CD4-positive, CD25-positive, alpha-beta regulatory T cell (primary cell): ENCODE data around the gene KIF3A. TPM values are rescaled to one million over a fixed set of nuclear protein-coding genes. Genes with fewer than 3 reads are reported as not detected.

Experiments
- ATAC-seq, 2 donors: fragments of 150-1000 bp; cut with Tn5 transposase; one replicate each; pipeline ENCODE4 v1.10.0; 2021; ENCODE audit warnings: low read depth in 2 of 2, moderate number of reproducible peaks in 2 of 2, moderate library complexity in 1 of 2
- DNase-seq, 3 donors: peaks; one replicate each; pipeline versions ENCODE4 v3.0.0 to v3.0.0-alpha.2; 2012 to 2022; ENCODE audit warnings: mixed read lengths in 1 of 3
- H3K27ac ChIP-seq: one replicate; pipeline ENCODE4 v1.7.0; 2013; ENCODE audit warnings: mild to moderate bottlenecking, low read length; ENCODE audit not compliant: insufficient read depth, poor library complexity, severe bottlenecking
- H3K27me3 ChIP-seq: one replicate; pipeline ENCODE4 v1.7.0; 2013; ENCODE audit warnings: low read length; ENCODE audit not compliant: control insufficient read depth, insufficient read depth
- H3K36me3 ChIP-seq: one replicate; pipeline ENCODE4 v1.7.0; 2013; ENCODE audit warnings: mild to moderate bottlenecking, low read length, moderate library complexity; ENCODE audit not compliant: control insufficient read depth, insufficient read depth
- H3K4me1 ChIP-seq: 2 replicates; pipeline ENCODE4 v1.7.0; 2013; ENCODE audit warnings: mild to moderate bottlenecking, low read length; ENCODE audit not compliant: insufficient read depth, control insufficient read depth, poor library complexity, severe bottlenecking
- H3K4me3 ChIP-seq: one replicate; pipeline ENCODE4 v1.7.0; 2013; ENCODE audit warnings: low read depth, mild to moderate bottlenecking, low read length, moderate library complexity
- H3K9me3 ChIP-seq, 2 experiments: 1 replicate in 1 of 2; 2 replicates in 1 of 2; pipeline ENCODE4 v1.7.0; 2013; ENCODE audit warnings: low read length in 2 of 2, mild to moderate bottlenecking in 1 of 2, moderate library complexity in 1 of 2; ENCODE audit not compliant: control insufficient read depth in 2 of 2
- H3K27ac Mint-ChIP-seq, 3 donors: one replicate each; pipeline ENCODE4 v1.8.0; 2020 to 2022; ENCODE audit warnings: mild to moderate bottlenecking in 3 of 3, mixed read lengths in 3 of 3, moderate library complexity in 2 of 3
- H3K27me3 Mint-ChIP-seq: one replicate; pipeline ENCODE4 v1.8.0; 2022; ENCODE audit warnings: mild to moderate bottlenecking, mixed read lengths
- H3K36me3 Mint-ChIP-seq: one replicate; pipeline ENCODE4 v1.8.0; 2020; ENCODE audit warnings: mixed read lengths
- H3K4me1 Mint-ChIP-seq, 4 donors: one replicate each; pipeline ENCODE4 v1.8.0; 2020 to 2022; ENCODE audit warnings: mixed read lengths in 4 of 4, mild to moderate bottlenecking in 1 of 4
- H3K4me3 Mint-ChIP-seq, 4 donors: one replicate each; pipeline ENCODE4 v1.8.0; 2020 to 2022; ENCODE audit warnings: mild to moderate bottlenecking in 4 of 4, mixed read lengths in 4 of 4, moderate library complexity in 3 of 4
- H3K9me3 Mint-ChIP-seq, 7 donors: one replicate each; pipeline ENCODE4 v1.8.0; 2020 to 2022; ENCODE audit warnings: mixed read lengths in 7 of 7, mild to moderate bottlenecking in 3 of 7, moderate library complexity in 2 of 7
- polyA plus RNA-seq, 4 donors: library from polyadenylated mRNA; unstranded; fragments of 300-500 nt; fragmentation: Illumina TruSeq; gene quantifications; one replicate each; pipeline ENCODE4 v1.2.3, GENCODE V29; 2021
- total RNA-seq: library from RNA; stranded (reverse); gene quantifications from one replicate; pipeline ENCODE4 v1.2.3, GENCODE V29; 2022

KIF3A gene
- total and polyA plus RNA-seq, 5 donors from 2014 or later = 9.9 to 13.2 (median 12.5) TPM

- Histone ChIP-seq H3K4me1 (peaks cover 13% of the 10 kb centered on the region), H3K36me3 (no peaks in the 10 kb centered on the region), H3K27me3 (peaks cover 3% of the 10 kb centered on the region), H3K27ac (no peak overlapping the region), H3K9me3 (no peaks in the 10 kb centered on the region), H3K4me3 (no peak overlapping the region)
- peaks cover 15% of the 10 kb centered on the region for H3K27me3 Mint-ChIP-seq
- DNase-seq (no peak), ATAC-seq (no peak)
- H3K27ac Mint-ChIP-seq = no peak overlapping the region
- peak overlapping the region in 1 of 4 donors; percentile 56 for H3K4me3 Mint-ChIP-seq
- H3K4me1 Mint-ChIP-seq = peaks cover 0 to 17% (median 2%) of the 10 kb centered on the region in 4 donors
- no peaks in the 10 kb centered on the region for H3K9me3 Mint-ChIP-seq
- H3K36me3 Mint-ChIP-seq = no peaks in the 10 kb centered on the region
These were observed 75.9 kb downstream of the KIF3A start for GRCh38 chr5:132661231-132662003.

- Histone ChIP-seq H3K9me3 (no peaks in the 10 kb centered on the region), H3K27ac (no peak overlapping the region), H3K27me3 (peaks cover 4% of the 10 kb centered on the region), H3K36me3 (no peaks in the 10 kb centered on the region), H3K4me1 (peaks cover 20% of the 10 kb centered on the region), H3K4me3 (no peak overlapping the region)
- H3K27ac Mint-ChIP-seq = no peak overlapping the region
- H3K4me1 Mint-ChIP-seq = peaks cover 0 to 18% (median 3%) of the 10 kb centered on the region in 4 donors
- DNase-seq (no peak), ATAC-seq (no peak)
- no peaks in the 10 kb centered on the region for H3K36me3 Mint-ChIP-seq
- H3K4me3 Mint-ChIP-seq = no peak overlapping the region
- peaks cover 0 to 2% (median 0%) of the 10 kb centered on the region in 7 donors for H3K9me3 Mint-ChIP-seq
- H3K27me3 Mint-ChIP-seq = peaks cover 27% of the 10 kb centered on the region
These were observed 77.5 kb downstream of the KIF3A start for GRCh38 chr5:132659598-132660493.

GRCh38 chr5:132658381-132659302, 78.7 kb downstream of the KIF3A start:
- no peaks in the 10 kb centered on the region for H3K36me3 ChIP-seq
- peaks cover 39% of the 10 kb centered on the region for H3K27me3 Mint-ChIP-seq
- peaks cover 0 to 19% (median 5%) of the 10 kb centered on the region in 4 donors for H3K4me1 Mint-ChIP-seq
- no peaks in the 10 kb centered on the region for H3K9me3 ChIP-seq
- no peak overlapping the region for H3K4me3 ChIP-seq
- peaks cover 20% of the 10 kb centered on the region for H3K4me1 ChIP-seq
- no peak for DNase-seq
- no peaks in the 10 kb centered on the region for H3K36me3 Mint-ChIP-seq
- ATAC-seq = no peak
- no peak overlapping the region for H3K27ac Mint-ChIP-seq
- H3K9me3 Mint-ChIP-seq = peaks cover 0 to 2% (median 0%) of the 10 kb centered on the region in 7 donors
- no peak overlapping the region for H3K4me3 Mint-ChIP-seq
- H3K27ac ChIP-seq = no peak overlapping the region
- H3K27me3 ChIP-seq = peaks cover 6% of the 10 kb centered on the region

- Mint-ChIP-seq H3K9me3 (peaks cover 0 to 2% (median 0%) of the 10 kb centered on the region in 7 donors), H3K36me3 (no peaks in the 10 kb centered on the region), H3K4me1 (peaks cover 0 to 14% (median 5%) of the 10 kb centered on the region in 4 donors), H3K27me3 (peaks cover 46% of the 10 kb centered on the region), H3K27ac (no peak within 1 kb of the TSS), H3K4me3 (no peak within 1 kb of the TSS)
- H3K4me3 ChIP-seq = no peak within 1 kb of the TSS
- H3K36me3 ChIP-seq = no peaks in the 10 kb centered on the region
- ATAC-seq (no peak), DNase-seq (no peak)
- H3K27ac ChIP-seq = no peak within 1 kb of the TSS
- no peaks in the 10 kb centered on the region for H3K9me3 ChIP-seq
- H3K4me1 ChIP-seq = peaks cover 13% of the 10 kb centered on the region
- H3K27me3 ChIP-seq = peaks cover 9% of the 10 kb centered on the region
These were observed 79.5 kb downstream of the KIF3A start, which contains the start of gene IL13 for GRCh38 chr5:132657676-132658380. TSS of gene IL13 (plus strand) at chr5:132658173. CDS start at chr5:132658187, 14 bp downstream.

GRCh38 chr5:132656774-132657355, 80.5 kb downstream of the KIF3A start:
- Histone ChIP-seq H3K36me3 (no peaks in the 10 kb centered on the region), H3K27me3 (peaks cover 9% of the 10 kb centered on the region), H3K27ac (no peak overlapping the region), H3K4me3 (no peak overlapping the region), H3K9me3 (no peaks in the 10 kb centered on the region), H3K4me1 (peaks cover 13% of the 10 kb centered on the region)
- H3K4me3 Mint-ChIP-seq = peak overlapping the region in 1 of 4 donors; percentile 5
- DNase-seq (no peak), ATAC-seq (no peak)
- peaks cover 0 to 3% (median under 1%) of the 10 kb centered on the region in 7 donors for H3K9me3 Mint-ChIP-seq
- peaks cover 0 to 14% (median 5%) of the 10 kb centered on the region in 4 donors for H3K4me1 Mint-ChIP-seq
- peaks cover 51% of the 10 kb centered on the region for H3K27me3 Mint-ChIP-seq
- no peaks in the 10 kb centered on the region for H3K36me3 Mint-ChIP-seq
- H3K27ac Mint-ChIP-seq = no peak overlapping the region

GRCh38 chr5:132655821-132656773, 81.2 kb downstream of the KIF3A start:
- peak overlapping the region in 1 of 4 donors; percentile 5 for H3K4me3 Mint-ChIP-seq
- H3K36me3 Mint-ChIP-seq = no peaks in the 10 kb centered on the region
- H3K9me3 ChIP-seq = no peaks in the 10 kb centered on the region
- ATAC-seq = peak in 1 of 2 donors; percentile 26
- H3K4me3 ChIP-seq = no peak overlapping the region
- H3K27me3 Mint-ChIP-seq = peaks cover 57% of the 10 kb centered on the region
- peaks cover 0 to 14% (median 5%) of the 10 kb centered on the region in 4 donors for H3K4me1 Mint-ChIP-seq
- peaks cover 9% of the 10 kb centered on the region for H3K27me3 ChIP-seq
- H3K9me3 Mint-ChIP-seq = peaks cover 0 to 5% (median 2%) of the 10 kb centered on the region in 7 donors
- H3K27ac Mint-ChIP-seq = no peak overlapping the region
- H3K36me3 ChIP-seq = no peaks in the 10 kb centered on the region
- no peak for DNase-seq
- H3K27ac ChIP-seq = no peak overlapping the region
- H3K4me1 ChIP-seq = peaks cover 13% of the 10 kb centered on the region
